Forelimb muscle (tissue), 1 donor: Measurements from ENCODE around the gene KIF1B. TPM values are rescaled to one million over a fixed set of nuclear protein-coding genes. Genes with fewer than 3 reads are reported as not detected.
"Not testable (repeated sequence)": the region's sequence is repeated elsewhere in the genome, so short reads cannot be mapped to it uniquely, and the experiment has no call there.

Experiments
- DNase-seq: peaks from one replicate; pipeline ENCODE4 v3.0.0-alpha.2; 2013; ENCODE audit warnings: low read depth
- polyA plus RNA-seq: library from polyadenylated mRNA; unstranded; fragments of 120-200 nt; gene quantifications from one replicate; pipeline ENCODE4 v1.2.1, GENCODE V29; 2013; ENCODE audit not compliant: insufficient read length

Gene KIF1B
- polyA plus RNA-seq, 1 donor: 188 TPM

- no peak for DNase-seq
Observed at GRCh38 chr1:10229903-10230302, 19.5 kb downstream of the KIF1B start.

GRCh38 chr1:10232163-10232562 lies 21.8 kb downstream of the KIF1B start:
- DNase-seq: no peak

GRCh38 chr1:10236405-10237156 lies 26.2 kb downstream of the KIF1B start:
- DNase-seq: peak; percentile 48

- no peak for DNase-seq
Observed at GRCh38 chr1:10237157-10237539, 26.8 kb downstream of the KIF1B start.

- no peak for DNase-seq
Observed at GRCh38 chr1:10242135-10242534, 31.8 kb downstream of the KIF1B start.

- DNase-seq: no peak
Observed at GRCh38 chr1:10242811-10243210, 32.4 kb downstream of the KIF1B start.

GRCh38 chr1:10245674-10246073 lies 35.3 kb downstream of the KIF1B start:
- no peak for DNase-seq

GRCh38 chr1:10249808-10250457 lies 39.6 kb downstream of the KIF1B start:
- DNase-seq: no peak

GRCh38 chr1:10250663-10251062 lies 40.3 kb downstream of the KIF1B start:
- DNase-seq: no peak

- DNase-seq: not testable (repeated sequence)
Observed at GRCh38 chr1:10251325-10252108, 41.1 kb downstream of the KIF1B start.

GRCh38 chr1:10252508-10252907 lies 42.1 kb downstream of the KIF1B start:
- DNase-seq: no peak

GRCh38 chr1:10253149-10253548 lies 42.8 kb downstream of the KIF1B start:
- DNase-seq: no peak

- peak; percentile 87 for DNase-seq
Observed at GRCh38 chr1:10253755-10254154, 43.4 kb downstream of the KIF1B start.

- DNase-seq: no peak
Observed at GRCh38 chr1:10257851-10258250, 47.5 kb downstream of the KIF1B start.

- DNase-seq: not testable (repeated sequence)
Observed at GRCh38 chr1:10259547-10259946, 49.2 kb downstream of the KIF1B start.

- no peak for DNase-seq
Observed at GRCh38 chr1:10263450-10264082, 53.2 kb downstream of the KIF1B start.

- no peak for DNase-seq
Observed at GRCh38 chr1:10265027-10265426, 54.7 kb downstream of the KIF1B start.

GRCh38 chr1:10265900-10266299 lies 55.5 kb downstream of the KIF1B start:
- DNase-seq: no peak

- no peak for DNase-seq
Observed at GRCh38 chr1:10267319-10267718, 56.9 kb downstream of the KIF1B start.

GRCh38 chr1:10267921-10268320 lies 57.6 kb downstream of the KIF1B start:
- DNase-seq: no peak

GRCh38 chr1:10271090-10271489 lies 60.7 kb downstream of the KIF1B start:
- no peak for DNase-seq

GRCh38 chr1:10271869-10272268 lies 61.5 kb downstream of the KIF1B start:
- DNase-seq: no peak
